GM18519 (cell line): ENCODE data around the gene DNAJA3.

ENCODE experiments used
- ATAC-seq: cut with Tn5 transposase; IDR thresholded peaks from one replicate; pipeline ENCODE4 v1.9.1; 2021; ENCODE audit warnings: mild to moderate bottlenecking, moderate library complexity; ENCODE audit not compliant: unreplicated experiment, low FRiP score

DNAJA3 gene

GRCh38 chr16:4404247-4404966, 21.3 kb upstream of the DNAJA3 start:
- ATAC-seq: no peak

- ATAC-seq: no peak
These were observed 20.5 kb upstream of the DNAJA3 start for GRCh38 chr16:4404967-4405696.

GRCh38 chr16:4407543-4408322, 17.9 kb upstream of the DNAJA3 start:
- no peak for ATAC-seq

- no peak for ATAC-seq
These were observed 17.4 kb upstream of the DNAJA3 start for GRCh38 chr16:4408323-4408690.

GRCh38 chr16:4409081-4409932, 16.4 kb upstream of the DNAJA3 start:
- ATAC-seq: no peak

- ATAC-seq: no peak
These were observed 15.2 kb upstream of the DNAJA3 start for GRCh38 chr16:4410335-4411075.

GRCh38 chr16:4411684-4412083, 14.0 kb upstream of the DNAJA3 start:
- no peak for ATAC-seq

GRCh38 chr16:4412159-4412558, 13.5 kb upstream of the DNAJA3 start:
- ATAC-seq: no peak

- ATAC-seq: no peak
These were observed 12.8 kb upstream of the DNAJA3 start for GRCh38 chr16:4412854-4413253.

- ATAC-seq: peak; percentile 48
These were observed 11.3 kb upstream of the DNAJA3 start for GRCh38 chr16:4414187-4414917.

- no peak for ATAC-seq
These were observed 10.0 kb upstream of the DNAJA3 start for GRCh38 chr16:4415538-4416199.

GRCh38 chr16:4416200-4417032, 9.3 kb upstream of the DNAJA3 start, which contains the start of gene CORO7:
Gene CORO7 (minus strand): TSS chr16:4416596. CDS start chr16:4416518, 78 bp downstream.
- ATAC-seq: peak; percentile 45

- no peak for ATAC-seq
These were observed 6.2 kb upstream of the DNAJA3 start for GRCh38 chr16:4419402-4419959.

GRCh38 chr16:4420505-4421105, 5.1 kb upstream of the DNAJA3 start:
- no peak for ATAC-seq

GRCh38 chr16:4426021-4426684, 485 bp downstream of the DNAJA3 start:
- ATAC-seq: no peak

GRCh38 chr16:4426722-4427372, 1.2 kb downstream of the DNAJA3 start:
- ATAC-seq: no peak
